GM19023 (cell line): ENCODE measurements around the gene DCC.
"Not testable (repeated sequence)": the region's sequence is repeated elsewhere in the genome, so short reads cannot be mapped to it uniquely, and the experiment has no call there.

Source experiments
- ATAC-seq: cut with Tn5 transposase; IDR thresholded peaks from one replicate; pipeline ENCODE4 v1.9.1; 2021; ENCODE audit warnings: mild to moderate bottlenecking, moderate library complexity; ENCODE audit not compliant: unreplicated experiment

Gene DCC

GRCh38 chr18:53458944-53459580, 1119.1 kb downstream of the DCC start:
- ATAC-seq, result no peak

GRCh38 chr18:53467756-53468155, 1127.8 kb downstream of the DCC start:
- no peak for ATAC-seq

DNA sequence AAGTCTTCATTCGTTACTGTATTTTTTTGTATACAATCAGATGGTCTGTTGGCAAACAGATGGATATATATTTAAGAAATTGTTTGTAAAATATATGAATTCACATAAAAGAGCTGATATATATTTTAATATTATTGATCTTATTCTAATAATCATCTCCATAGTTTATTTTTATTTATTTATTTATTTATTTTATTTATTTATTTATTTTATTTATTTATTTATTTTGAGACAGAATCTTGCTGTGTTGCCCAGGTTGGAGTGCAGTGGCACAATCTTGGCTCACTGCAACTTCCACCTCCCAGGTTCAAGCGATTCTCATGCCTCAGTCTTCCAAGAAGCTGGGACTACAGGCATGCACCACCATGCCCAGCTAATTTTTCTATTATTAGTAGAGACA, 1128.2 kb downstream of the DCC start:
- not testable (repeated sequence) for ATAC-seq

- ATAC-seq, result no peak
Observed at GRCh38 chr18:53472546-53472945, 1132.5 kb downstream of the DCC start.

GRCh38 chr18:53478155-53478554, 1138.2 kb downstream of the DCC start:
- no peak for ATAC-seq

DNA sequence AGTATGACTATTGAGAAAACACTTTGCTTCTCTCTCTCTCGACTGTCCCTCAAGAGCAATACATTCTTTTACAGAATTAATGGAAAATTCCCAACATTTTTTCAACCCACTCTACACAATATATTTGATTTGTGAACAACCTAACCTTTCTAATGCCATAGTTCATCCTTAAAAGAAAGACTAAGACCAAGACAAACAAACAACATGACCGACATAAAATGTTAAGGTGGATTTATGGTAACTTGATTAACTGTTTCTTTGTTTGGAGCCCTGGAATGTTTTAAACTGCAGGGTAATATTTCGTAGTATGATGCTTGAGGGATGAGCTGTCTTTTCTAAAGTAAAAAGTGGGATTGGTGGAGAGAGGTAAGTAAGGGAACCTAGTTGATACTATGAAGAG, 1146.3 kb downstream of the DCC start:
- ATAC-seq, result no peak

GRCh38 chr18:53489266-53489665, 1149.3 kb downstream of the DCC start:
- ATAC-seq, result no peak

- ATAC-seq, result no peak
Observed at GRCh38 chr18:53490019-53490418, 1150.0 kb downstream of the DCC start.

GRCh38 chr18:53496028-53496427, 1156.0 kb downstream of the DCC start:
- no peak for ATAC-seq

DNA sequence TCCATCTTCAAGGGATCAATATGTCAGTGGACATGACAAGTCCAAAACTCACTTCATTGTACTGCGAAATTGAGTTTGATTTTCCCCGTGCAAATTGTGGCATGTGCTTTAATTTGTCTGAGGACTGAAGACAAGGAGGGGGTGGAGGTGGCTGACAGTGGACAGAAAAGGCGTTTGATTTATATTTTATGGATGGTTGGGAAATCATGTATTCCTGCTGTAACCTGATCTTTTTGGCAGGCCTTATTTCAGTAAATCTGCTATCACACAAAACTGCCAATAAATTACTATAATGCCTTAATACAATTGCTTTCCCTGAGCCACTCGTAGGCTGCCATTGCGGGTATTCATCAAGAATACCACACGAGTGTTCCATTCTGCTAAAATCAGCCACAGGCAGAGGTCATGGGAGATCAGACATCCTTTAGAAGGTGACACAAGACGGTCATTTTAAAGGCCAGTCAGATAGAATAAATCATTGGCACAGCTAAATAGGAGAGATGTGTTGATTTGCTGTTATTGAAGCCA, 1164.0 kb downstream of the DCC start:
- no peak for ATAC-seq

- no peak for ATAC-seq
Observed at GRCh38 chr18:53508529-53508928, 1168.5 kb downstream of the DCC start.

DNA sequence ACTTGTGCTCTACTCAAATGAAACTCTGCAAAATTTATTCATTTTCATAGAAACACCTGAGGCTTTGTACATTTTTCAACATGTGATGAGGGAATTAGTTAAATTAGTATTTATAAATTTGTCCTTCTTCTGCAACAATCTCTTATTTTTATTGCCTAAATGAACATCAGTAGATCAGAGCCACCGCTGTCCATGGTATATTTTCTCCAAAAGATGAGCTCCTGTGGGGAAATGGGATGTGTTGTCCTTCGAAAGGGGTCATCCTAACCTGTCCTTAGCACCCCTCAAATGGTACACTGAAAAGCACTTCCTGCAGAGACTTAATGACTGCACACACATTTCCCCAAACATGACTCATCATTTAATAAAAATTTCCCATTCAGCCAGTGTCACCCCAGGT, 1169.9 kb downstream of the DCC start:
- ATAC-seq, result no peak

DNA sequence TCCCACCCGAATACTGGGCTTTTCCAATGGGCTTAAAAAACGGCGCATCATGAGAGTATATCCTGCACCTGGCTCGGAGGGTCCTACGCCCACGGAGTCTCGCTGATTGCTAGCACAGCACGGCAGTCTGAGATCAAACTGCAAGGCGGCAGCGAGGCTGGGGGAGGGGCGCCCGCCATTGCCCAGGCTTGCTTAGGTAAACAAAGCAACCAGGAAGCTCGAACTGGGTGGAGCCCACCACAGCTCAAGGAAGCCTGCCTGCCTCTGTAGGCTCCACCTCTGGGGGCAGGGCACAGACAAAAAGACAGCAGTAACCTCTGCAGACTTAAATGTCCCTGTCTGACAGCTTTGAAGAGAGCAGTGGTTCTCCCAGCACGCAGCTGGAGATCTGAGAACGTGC, 1171.7 kb downstream of the DCC start:
- not testable (repeated sequence) for ATAC-seq

DNA sequence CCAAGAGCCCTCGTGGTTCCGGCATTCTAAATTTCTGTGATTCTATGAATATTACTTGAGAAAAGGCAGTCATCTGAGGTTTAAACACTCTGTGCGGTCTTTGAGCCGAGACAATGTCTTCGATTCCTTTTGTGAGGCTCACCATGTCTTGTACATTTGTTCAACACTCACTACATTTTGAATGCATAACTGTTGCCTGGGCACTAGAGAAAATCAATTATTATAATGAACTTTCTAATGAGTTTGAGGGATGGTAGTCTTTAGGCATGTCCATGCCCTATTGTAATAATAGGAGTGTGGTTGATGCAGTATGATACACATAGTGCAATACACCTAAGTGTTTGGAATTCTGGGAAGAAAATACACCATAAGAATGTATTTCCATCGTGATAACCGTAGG, 1181.1 kb downstream of the DCC start:
- ATAC-seq, result no peak

DNA sequence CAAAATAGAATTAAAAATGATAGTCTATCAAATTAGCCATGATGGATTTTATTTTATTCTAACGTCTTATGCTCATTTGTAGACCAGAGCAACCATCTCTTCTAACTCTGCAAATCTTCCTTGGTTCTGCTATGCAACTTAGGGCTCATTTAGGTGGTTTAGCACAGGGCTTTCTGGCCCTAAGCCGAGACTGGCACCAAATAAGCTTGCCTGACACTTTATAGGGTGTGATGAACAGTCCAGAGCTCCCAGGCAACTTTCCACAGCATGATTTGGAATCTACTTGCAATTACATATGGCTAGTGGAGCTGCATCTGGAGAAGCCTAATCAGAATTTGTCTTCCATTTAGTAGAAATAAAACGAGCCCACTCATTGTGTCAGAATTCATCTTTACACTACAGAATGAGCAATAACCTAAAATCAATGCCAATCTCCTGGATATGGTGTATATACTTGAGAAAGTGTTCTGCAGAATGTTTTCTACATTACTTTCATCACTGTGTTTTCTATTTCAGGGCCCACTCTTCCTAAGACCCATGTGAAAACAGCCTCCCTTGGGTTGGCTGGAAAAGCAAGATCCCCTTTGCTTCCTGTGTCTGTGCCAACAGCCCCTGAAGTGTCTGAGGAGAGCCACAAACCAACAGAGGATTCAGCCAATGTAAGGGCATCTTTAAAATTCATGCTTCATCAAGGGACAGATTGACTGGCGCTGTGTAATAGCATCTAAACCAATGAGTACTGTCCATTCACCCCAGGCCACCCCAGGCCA, 1186.3 kb downstream of the DCC start:
- no peak for ATAC-seq

DNA sequence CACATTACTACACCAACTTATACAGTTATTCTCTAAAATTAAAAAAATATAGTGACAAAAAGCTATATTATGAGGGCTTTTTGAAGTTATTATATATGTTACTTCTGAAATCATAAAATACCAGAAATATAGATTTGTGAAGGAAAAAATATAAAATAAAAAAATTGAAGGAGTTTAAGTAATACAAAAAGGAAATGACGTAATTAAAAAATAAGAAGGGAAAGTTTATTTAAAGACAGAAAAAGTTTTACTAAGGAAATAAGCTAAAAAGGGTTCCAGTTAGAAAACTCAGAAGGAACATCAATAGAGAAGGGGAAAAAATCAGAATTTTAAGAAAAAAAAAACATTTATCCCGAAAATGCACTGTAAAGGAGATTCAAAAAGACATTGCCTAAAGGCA, 1187.4 kb downstream of the DCC start:
- ATAC-seq, result no peak

DNA sequence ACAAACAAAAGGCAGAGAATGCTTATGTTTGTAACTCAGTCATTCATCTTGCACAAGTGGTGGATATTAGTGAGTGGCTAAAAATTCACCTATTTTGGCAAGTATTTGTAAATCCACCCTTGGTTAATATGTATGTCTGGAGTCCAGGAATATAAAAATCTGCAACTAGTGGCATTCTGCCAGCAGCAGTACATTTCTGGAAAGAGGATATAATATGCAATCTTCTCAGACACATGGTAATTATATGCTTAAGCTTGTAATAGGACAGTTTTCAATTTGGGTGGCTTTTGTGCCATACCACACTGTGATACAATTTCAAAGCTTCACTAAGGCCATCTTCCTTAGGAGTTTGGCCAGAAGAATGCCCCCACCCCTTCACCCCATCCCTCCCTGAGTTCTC, 1191.2 kb downstream of the DCC start:
- ATAC-seq, result no peak

GRCh38 chr18:53531896-53532295, 1191.9 kb downstream of the DCC start:
- no peak for ATAC-seq

- no peak for ATAC-seq
Observed at GRCh38 chr18:53534203-53534602, 1194.2 kb downstream of the DCC start.

- ATAC-seq, result no peak
Observed at GRCh38 chr18:53534695-53535094, 1194.7 kb downstream of the DCC start.

DNA sequence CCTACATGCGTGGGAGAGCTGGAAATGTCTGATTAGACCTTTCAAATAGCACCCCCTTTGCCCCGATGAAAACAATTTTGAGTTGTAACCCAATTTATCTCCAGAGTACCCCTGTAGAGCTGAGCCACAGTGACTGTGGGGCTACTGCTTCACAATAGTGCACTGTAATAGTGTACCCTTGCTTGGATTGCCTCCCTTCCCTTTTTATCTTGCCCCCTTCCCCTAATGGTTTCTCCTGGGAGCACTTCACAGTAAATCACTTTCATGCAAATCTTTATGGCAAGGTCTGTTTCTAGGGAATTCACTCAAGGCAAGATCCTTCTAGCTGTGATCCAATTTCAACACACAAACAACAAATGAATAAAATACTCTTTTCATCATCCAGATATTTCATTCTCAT, 1196.9 kb downstream of the DCC start:
- no peak for ATAC-seq

- no peak for ATAC-seq
Observed at GRCh38 chr18:53541924-53542323, 1201.9 kb downstream of the DCC start.
